Esophagus muscularis mucosa (tissue), 4 donors: ENCODE results near the gene PRSS53. TPM values are rescaled to one million over a fixed set of nuclear protein-coding genes. Genes with fewer than 3 reads are reported as not detected.

ENCODE experiments used
- DNase-seq: peaks from one replicate; pipeline ENCODE4 v3.0.0-alpha.2; 2017; ENCODE audit errors: extremely low spot score
- H3K27ac ChIP-seq, 4 donors: fragments of 200-600 bp; sonication (generic); replicated peaks in 1 of 4; 1 replicate in 3 of 4; 2 replicates in 1 of 4; pipeline ENCODE4 v1.5.1; 2016 to 2019; ENCODE audit warnings: mild to moderate bottlenecking in 1 of 4
- H3K27me3 ChIP-seq, 4 donors: fragments of 200-600 bp; sonication (generic); one replicate each; pipeline versions ENCODE4 v1.5.1 to v1.6.0; 2016 to 2019
- H3K36me3 ChIP-seq, 4 donors: fragments of 200-600 bp; sonication (generic); one replicate each; pipeline ENCODE4 v1.5.1; 2016 to 2019
- H3K4me1 ChIP-seq, 4 donors: fragments of 200-600 bp; sonication (generic); one replicate each; pipeline ENCODE4 v1.5.1; 2016 to 2019
- H3K4me3 ChIP-seq, 4 donors: fragments of 200-600 bp; sonication (generic); 1 replicate in 2 of 4; 2 replicates in 2 of 4; pipeline ENCODE4 v1.5.1; 2016 to 2019; ENCODE audit warnings: mild to moderate bottlenecking in 4 of 4, moderate library complexity in 1 of 4
- H3K9me3 ChIP-seq, 4 donors: fragments of 200-600 bp; sonication (generic); 1 replicate in 3 of 4; 2 replicates in 1 of 4; pipeline ENCODE4 v1.5.1; 2016 to 2019
- EP300 ChIP-seq: sonication (generic); formaldehyde crosslinking; IDR thresholded peaks from one replicate; pipeline ENCODE4 v1.6.1; 2017; ENCODE audit warnings: antibody characterized with exemption
- POLR2A ChIP-seq: fragments of 450-650 bp; IDR thresholded peaks from one replicate; pipeline ENCODE4 v1.6.1; 2017; ENCODE audit warnings: antibody characterized with exemption, moderate library complexity, mild to moderate bottlenecking, low read depth
- POLR2AphosphoS5 ChIP-seq, 2 donors: sonication (generic); formaldehyde crosslinking; IDR thresholded peaks; one replicate each; pipeline ENCODE4 v1.6.1; 2017; ENCODE audit warnings: antibody characterized with exemption in 2 of 2
- WGBS: methylation state at CpG from one replicate; pipeline ENCODE4 v1.1.5; 2018; 5-methylcytosine and 5-hydroxymethylcytosine counted together
- intact Hi-C: fragments of 100-400 bp; cut with DNase I; formaldehyde crosslinking; loops from one replicate; pipeline ENCODE4 v1.15.1; 2023
- total RNA-seq, 4 donors: library from RNA; depleted of rRNA; stranded (reverse); fragments of >200 nt; gene quantifications; one replicate each; pipeline versions ENCODE4 v1.1.0 to v1.2.1, GENCODE V29; 2016
- TF ChIP-seq, protein P1 (sequence below), 3 experiments: fragments of 200-600 bp in 2 of 3; fragments of 450-650 bp in 1 of 3; sonication (generic) in 2 of 3; IDR thresholded peaks; one replicate each; pipeline ENCODE4 v1.5.1; 2017 to 2019; ENCODE audit warnings: antibody characterized with exemption in 3 of 3, mild to moderate bottlenecking in 2 of 3, moderate library complexity in 1 of 3

PRSS53 gene
- total RNA-seq, 4 donors from 2014 or later, result 0.83 to 2.3 (median 1.2) TPM

DNA sequence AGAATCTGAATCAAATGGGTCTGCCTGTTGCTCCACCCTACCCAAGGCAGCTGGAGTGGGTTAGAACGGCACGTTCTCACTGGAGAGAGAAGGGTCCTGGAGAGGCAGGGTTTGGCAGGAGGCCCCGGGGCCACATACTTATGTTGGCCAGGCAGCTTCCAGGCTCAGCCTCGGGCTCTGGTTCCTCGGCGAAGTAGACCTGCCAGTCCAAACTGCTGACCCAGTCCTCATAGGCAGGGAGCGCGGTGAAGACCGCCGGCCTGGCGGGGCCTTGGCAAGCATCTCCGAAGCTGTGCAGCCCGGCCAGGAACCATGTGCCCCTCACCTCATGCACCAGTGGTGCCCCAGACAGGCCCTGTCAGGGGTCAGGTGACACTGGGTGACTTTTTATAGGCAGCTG lies 4.8 kb downstream of the PRSS53 start:
- peaks cover 10 to 100% (median 98%) of the 10 kb centered on the region in 4 donors for H3K36me3 ChIP-seq
- 100% methylated on average over 2 of the region's 13 CpGs for WGBS
- H3K27ac ChIP-seq, result no peak overlapping the region
- DNase-seq, result no peak
- peaks cover 3 to 24% (median 12%) of the 10 kb centered on the region in 4 donors for H3K4me1 ChIP-seq
- no peak overlapping the region for H3K4me3 ChIP-seq
- no peaks in the 10 kb centered on the region for H3K9me3 ChIP-seq
- H3K27me3 ChIP-seq, result no peaks in the 10 kb centered on the region
- intact Hi-C loops, result no loop called here
- no peak for TF ChIP-seq POLR2AphosphoS5 (IDR thresholded peaks at IDR 0.05)
- TF ChIP-seq, protein P1, sequence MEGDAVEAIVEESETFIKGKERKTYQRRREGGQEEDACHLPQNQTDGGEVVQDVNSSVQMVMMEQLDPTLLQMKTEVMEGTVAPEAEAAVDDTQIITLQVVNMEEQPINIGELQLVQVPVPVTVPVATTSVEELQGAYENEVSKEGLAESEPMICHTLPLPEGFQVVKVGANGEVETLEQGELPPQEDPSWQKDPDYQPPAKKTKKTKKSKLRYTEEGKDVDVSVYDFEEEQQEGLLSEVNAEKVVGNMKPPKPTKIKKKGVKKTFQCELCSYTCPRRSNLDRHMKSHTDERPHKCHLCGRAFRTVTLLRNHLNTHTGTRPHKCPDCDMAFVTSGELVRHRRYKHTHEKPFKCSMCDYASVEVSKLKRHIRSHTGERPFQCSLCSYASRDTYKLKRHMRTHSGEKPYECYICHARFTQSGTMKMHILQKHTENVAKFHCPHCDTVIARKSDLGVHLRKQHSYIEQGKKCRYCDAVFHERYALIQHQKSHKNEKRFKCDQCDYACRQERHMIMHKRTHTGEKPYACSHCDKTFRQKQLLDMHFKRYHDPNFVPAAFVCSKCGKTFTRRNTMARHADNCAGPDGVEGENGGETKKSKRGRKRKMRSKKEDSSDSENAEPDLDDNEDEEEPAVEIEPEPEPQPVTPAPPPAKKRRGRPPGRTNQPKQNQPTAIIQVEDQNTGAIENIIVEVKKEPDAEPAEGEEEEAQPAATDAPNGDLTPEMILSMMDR (IDR thresholded peaks at IDR 0.05), result no peak
- TF ChIP-seq POLR2A, result no peak
- TF ChIP-seq EP300, result no peak

DNA sequence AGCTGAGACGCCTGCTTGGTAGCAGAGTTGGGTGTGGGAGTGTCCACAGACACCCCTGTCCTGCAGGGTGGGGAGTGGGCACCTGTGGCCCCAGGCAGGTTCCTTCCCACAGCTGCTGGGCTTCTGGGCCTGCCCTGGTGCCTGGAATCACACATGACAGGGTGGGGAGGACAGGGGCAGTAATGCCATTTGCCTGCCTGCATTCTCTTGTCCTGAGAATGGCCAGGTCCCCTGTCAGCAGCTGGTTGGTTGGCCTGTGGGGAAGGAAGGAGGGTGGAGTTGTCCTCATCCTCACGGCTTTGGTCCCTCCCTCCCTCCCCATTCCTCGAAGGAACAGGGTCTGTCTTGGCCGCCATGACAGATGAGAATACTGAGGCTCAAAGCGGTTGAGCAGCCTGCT lies 5.2 kb downstream of the PRSS53 start:
- intact Hi-C loops, result no loop called here
- Histone ChIP-seq H3K27me3 (no peaks in the 10 kb centered on the region), H3K36me3 (peaks cover 14 to 100% (median 100%) of the 10 kb centered on the region in 4 donors)

DNA sequence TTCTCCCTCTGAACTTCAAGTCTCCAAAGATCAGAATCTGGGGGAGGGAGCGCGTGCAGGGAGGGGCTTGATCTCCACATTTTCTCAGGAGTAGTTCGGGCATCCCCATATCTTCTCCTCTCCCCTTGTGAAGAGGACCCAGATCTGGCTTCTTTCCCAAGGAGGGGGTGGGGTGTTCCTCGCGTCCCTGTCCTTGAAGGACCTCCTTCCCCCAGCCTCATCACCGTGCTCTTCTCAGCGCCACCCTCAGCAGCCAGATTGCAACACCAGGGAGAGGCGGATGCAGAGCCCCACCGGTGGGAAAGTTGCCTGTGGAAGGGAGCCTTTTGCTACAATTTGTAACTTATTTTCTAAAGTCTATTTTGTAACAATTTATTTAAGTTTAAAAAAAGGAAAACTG lies 5.7 kb downstream of the PRSS53 start:
- Histone ChIP-seq H3K9me3 (no peaks in the 10 kb centered on the region), H3K27me3 (no peaks in the 10 kb centered on the region), H3K4me1 (peaks cover 3 to 24% (median 12%) of the 10 kb centered on the region in 4 donors), H3K4me3 (no peak overlapping the region), H3K36me3 (peaks cover 19 to 100% (median 100%) of the 10 kb centered on the region in 4 donors), H3K27ac (no peak overlapping the region)
- DNase-seq, result no peak
- TF ChIP-seq POLR2AphosphoS5 (IDR thresholded peaks at IDR 0.05), result no peak
- no peak for TF ChIP-seq EP300
- TF ChIP-seq POLR2A, result no peak
- TF ChIP-seq, protein P1 (IDR thresholded peaks at IDR 0.05), result no peak
- intact Hi-C loops, result no loop called here
- 73% methylated on average over 9 of the region's 9 CpGs for WGBS

More for the DNA sequence above, 5.2 kb downstream of the PRSS53 start:
- Histone ChIP-seq H3K27ac (no peak overlapping the region), H3K4me1 (peaks cover 3 to 24% (median 12%) of the 10 kb centered on the region in 4 donors), H3K4me3 (no peak overlapping the region), H3K9me3 (no peaks in the 10 kb centered on the region)
- TF ChIP-seq EP300 (no peak), POLR2AphosphoS5 (IDR thresholded peaks at IDR 0.05) (no peak), POLR2A (no peak)
- TF ChIP-seq, protein P1 (IDR thresholded peaks at IDR 0.05), result no peak
- DNase-seq, result no peak
- WGBS, result 76% methylated on average over 4 of the region's 5 CpGs

DNA sequence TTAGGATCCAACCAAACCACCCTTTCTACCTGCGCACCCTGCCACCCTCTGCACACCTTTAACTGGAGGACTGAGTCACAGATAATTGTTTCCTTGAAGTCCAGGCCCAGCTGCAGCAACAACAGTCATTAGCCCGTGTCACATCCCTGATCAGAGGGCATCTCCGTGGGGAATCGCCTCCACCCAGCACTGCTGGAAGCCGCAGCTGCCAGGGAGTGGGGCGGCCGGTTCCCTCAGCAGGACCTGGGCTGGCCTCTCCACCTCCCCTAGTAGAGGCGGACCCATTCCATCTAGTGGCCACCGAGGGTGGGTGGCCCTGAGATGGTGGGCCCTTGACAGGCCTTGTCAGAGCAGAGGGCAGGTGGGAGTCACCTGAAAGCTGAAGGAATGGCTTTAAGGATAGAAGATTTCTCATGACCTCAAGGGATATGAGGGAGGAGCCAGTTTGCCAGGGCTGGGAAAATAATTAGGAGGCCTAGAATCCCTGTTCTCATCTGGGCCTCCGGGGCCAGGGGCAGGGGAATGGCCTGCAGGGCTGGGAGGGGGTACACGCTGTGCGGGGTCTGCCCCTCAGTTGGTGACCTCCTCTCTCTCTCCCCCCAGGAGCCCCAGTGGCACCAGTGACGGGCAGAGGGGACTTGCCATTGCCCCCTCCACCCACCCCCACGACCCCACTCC lies 6.2 kb downstream of the PRSS53 start:
- DNase-seq, result no peak
- Histone ChIP-seq H3K4me3 (no peak overlapping the region), H3K27ac (no peak overlapping the region), H3K4me1 (peaks cover 3 to 24% (median 12%) of the 10 kb centered on the region in 4 donors), H3K36me3 (peaks cover 25 to 100% (median 100%) of the 10 kb centered on the region in 4 donors), H3K27me3 (no peaks in the 10 kb centered on the region), H3K9me3 (no peaks in the 10 kb centered on the region)
- intact Hi-C loops, result no loop called here
- TF ChIP-seq, protein P1 (IDR thresholded peaks at IDR 0.05), result no peak
- 76% methylated on average over 9 of the region's 14 CpGs for WGBS
